PC-9 (cell line): ENCODE measurements around the gene CALHM1. TPM values are rescaled to one million over a fixed set of nuclear protein-coding genes. Genes with fewer than 3 reads are reported as not detected.

Experiments
- BruUV-seq: library from RNA; stranded (reverse); fragments of 400-500 nt; replicated peaks from 2 replicates; lab custom pipeline; 2021; lab: Mats Ljungman, UMichigan
- CTCF ChIA-PET: fragments of 300-600 bp; sonication (Branson Sonifier 250); formaldehyde crosslinking; loops from one replicate; lab custom pipeline; 2022; ENCODE audit warnings: antibody characterized with exemption; lab: Charles Lee
- POLR2A ChIA-PET: fragments of 300-600 bp; sonication (Branson Sonifier 250); formaldehyde crosslinking; loops from one replicate; lab custom pipeline; 2022; ENCODE audit warnings: antibody characterized with exemption; ENCODE audit not compliant: unreplicated experiment; lab: Charles Lee
- DNase-seq, 2 experiments: peaks; one replicate each; pipeline versions ENCODE4 v3.0.0 to v3.0.0-alpha.2; 2015 to 2022; ENCODE audit warnings: mixed read lengths in 1 of 2
- H2AFZ ChIP-seq: fragments of 200-600 bp; sonication (generic); 2 replicates; pipeline ENCODE4 v1.8.1; 2017; ENCODE audit warnings: antibody characterized with exemption
- H3F3A ChIP-seq: fragments of 200-600 bp; sonication (generic); 2 replicates; pipeline ENCODE4 v1.8.1; 2017; ENCODE audit warnings: antibody characterized with exemption, mild to moderate bottlenecking, low read depth; ENCODE audit not compliant: insufficient read depth
- H3K27ac ChIP-seq: fragments of 200-600 bp; sonication (generic); 2 replicates; pipeline ENCODE4 v1.6.1; 2016; ENCODE audit warnings: mixed run types
- H3K27me3 ChIP-seq: fragments of 200-600 bp; sonication (generic); 2 replicates; pipeline ENCODE4 v1.6.1; 2016; ENCODE audit warnings: low read depth, mixed run types; ENCODE audit not compliant: insufficient read depth
- H3K36me3 ChIP-seq: fragments of 200-600 bp; sonication (generic); 2 replicates; pipeline ENCODE4 v1.6.1; 2016; ENCODE audit warnings: low read depth, mixed run types
- H3K4me1 ChIP-seq: fragments of 200-600 bp; sonication (generic); replicated peaks from 2 replicates; pipeline ENCODE4 v1.6.1; 2016; ENCODE audit warnings: mixed run types; ENCODE audit not compliant: insufficient read depth
- H3K4me2 ChIP-seq: fragments of 200-600 bp; sonication (generic); 2 replicates; pipeline ENCODE4 v1.6.1; 2017; ENCODE audit warnings: mixed run types
- H3K4me3 ChIP-seq: fragments of 200-600 bp; sonication (generic); 2 replicates; pipeline ENCODE4 v1.6.1; 2016; ENCODE audit warnings: mixed run types
- H3K79me2 ChIP-seq: fragments of 200-600 bp; sonication (generic); 2 replicates; pipeline ENCODE4 v1.6.1; 2017; ENCODE audit warnings: low read depth, mixed run types
- H3K9me2 ChIP-seq: fragments of 200-600 bp; sonication (generic); 2 replicates; pipeline ENCODE4 v1.8.1; 2017; ENCODE audit warnings: mild to moderate bottlenecking; ENCODE audit not compliant: insufficient read depth
- H3K9me3 ChIP-seq: fragments of 200-600 bp; sonication (generic); 2 replicates; pipeline ENCODE4 v1.8.1; 2016; ENCODE audit warnings: low read depth; ENCODE audit not compliant: insufficient read depth
- H4K20me1 ChIP-seq: fragments of 200-600 bp; sonication (generic); 2 replicates; pipeline ENCODE4 v1.8.1; 2017; ENCODE audit not compliant: insufficient read depth
- CTCF ChIP-seq: fragments of 200-600 bp; sonication (generic); conservative IDR thresholded peaks from 2 replicates; pipeline ENCODE4 v1.6.1; 2017; ENCODE audit warnings: mixed run types, antibody characterized with exemption, mild to moderate bottlenecking, moderate library complexity
- EZH2 ChIP-seq: fragments of 200-600 bp; sonication (generic); IDR thresholded peaks from 2 replicates; pipeline ENCODE4 v1.8.0; 2017; ENCODE audit warnings: antibody characterized with exemption, low read depth
- intact Hi-C: fragments of 100-400 bp; cut with micrococcal nuclease; formaldehyde crosslinking; loops from one replicate; pipeline ENCODE4 v1.10.0; 2022; ENCODE audit not compliant: unreplicated experiment
- total RNA-seq: library from RNA; stranded (reverse); gene quantifications from 2 replicates; pipeline ENCODE4 v1.2.3, GENCODE V29; 2021

Gene CALHM1
- total RNA-seq, 1 experiment from 2014 or later = not detected

GRCh38 chr10:103415581-103415980 lies 43.1 kb downstream of the CALHM1 start:
- TF ChIP-seq EZH2 = no peak
- no peak for TF ChIP-seq CTCF
- Histone ChIP-seq H3K36me3 (0 out of 2 replicates have a peak, but pooled peaks cover 10% of the 10 kb centered on the region), H3K9me2 (no peaks in the 10 kb centered on the region), H3K4me2 (no peak overlapping the region), H3K27ac (no peak overlapping the region), H3K27me3 (no peaks in the 10 kb centered on the region), H3K4me3 (no peak overlapping the region), H4K20me1 (no peaks in the 10 kb centered on the region; the same call in 1 of the 2 replicates), H3K79me2 (no peaks in the 10 kb centered on the region), H3K4me1 (no peaks in the 10 kb centered on the region), H3F3A (no peaks in the 10 kb centered on the region), H2AFZ (no peak overlapping the region), H3K9me3 (no peaks in the 10 kb centered on the region)
- ChIA-PET CTCF (no interaction called here), POLR2A (interaction anchor here (0.6 kb wide), 1 partner anchor 70 kb away, joined by 4 read pairs; no protein-coding TSS in a partner anchor)
- no peak for DNase-seq
- intact Hi-C loops = loop anchor here (5.0 kb wide), 1 partner anchor 282 kb away; no protein-coding TSS in a partner anchor
- BruUV-seq = no TSS peak

- H3K4me3 ChIP-seq = no peak overlapping the region
- H3K36me3 ChIP-seq = 0 out of 2 replicates have a peak, but pooled peaks cover 7% of the 10 kb centered on the region
- no peaks in the 10 kb centered on the region for H3K9me3 ChIP-seq
- H3K79me2 ChIP-seq = no peaks in the 10 kb centered on the region
- no peak overlapping the region for H3K27ac ChIP-seq
- BruUV-seq = no TSS peak
- H4K20me1 ChIP-seq = no peaks in the 10 kb centered on the region; the same call in 1 of the 2 replicates
- no peak overlapping the region for H2AFZ ChIP-seq
- H3K4me1 ChIP-seq = no peaks in the 10 kb centered on the region
- POLR2A ChIA-PET = no interaction called here
- DNase-seq = no peak
- intact Hi-C loops = no loop called here
- no peaks in the 10 kb centered on the region for H3K27me3 ChIP-seq
- CTCF ChIA-PET = no interaction called here
- no peak overlapping the region for H3K4me2 ChIP-seq
- no peaks in the 10 kb centered on the region for H3F3A ChIP-seq
- TF ChIP-seq CTCF (no peak), EZH2 (no peak)
- no peaks in the 10 kb centered on the region for H3K9me2 ChIP-seq
Observed at GRCh38 chr10:103413564-103413963, 45.1 kb downstream of the CALHM1 start.

Other genes with a start within 250 kb of the CALHM1 start
- not detected in 2 replicates for gene RPEL1, start 213.0 kb downstream of the CALHM1 start, total RNA-seq
- gene INA, start 181.8 kb downstream of the CALHM1 start, total RNA-seq = 20.4 and 20.9 TPM in 2 replicates
- 4.5 and 7.1 TPM in 2 replicates for gene PCGF6, start 107.8 kb downstream of the CALHM1 start, total RNA-seq
- 3.9 and 4.2 TPM in 2 replicates for gene TAF5, start 90.9 kb downstream of the CALHM1 start, total RNA-seq
- 198 and 230 TPM in 2 replicates for gene ATP5MK, start 62.4 kb downstream of the CALHM1 start, total RNA-seq
- gene PDCD11, start 62.3 kb downstream of the CALHM1 start, total RNA-seq = 20.4 and 20.5 TPM in 2 replicates
- gene CALHM2, start 6.5 kb downstream of the CALHM1 start, total RNA-seq = 46.3 and 54.1 TPM in 2 replicates
- 12.5 and 13.1 TPM in 2 replicates for gene CALHM3, start 20.3 kb upstream of the CALHM1 start, total RNA-seq
- 3.0 and 4.8 TPM in 2 replicates for gene NEURL1, start 34.8 kb upstream of the CALHM1 start, total RNA-seq